Keratinocyte (primary cell): ENCODE results near the gene PPRC1. TPM values are rescaled to one million over a fixed set of nuclear protein-coding genes. Genes with fewer than 3 reads are reported as not detected.

Experiments
- DNase-seq: peaks from one replicate; pipeline ENCODE4 v3.0.0-alpha.2; 2011; ENCODE audit warnings: low read depth, missing footprints, low spot score
- FAIRE-seq: peaks from 2 replicates; lab custom pipeline; 2011; peaks lifted over from hg19 to GRCh38; lab: Jason Lieb, UNC
- H2AFZ ChIP-seq: 2 replicates; pipeline ENCODE4 v1.6.0; 2012; ENCODE audit warnings: low read length, control low read depth, inconsistent platforms; ENCODE audit not compliant: control insufficient read depth
- H3K27ac ChIP-seq: 2 replicates; pipeline ENCODE4 v1.5.1; 2011; ENCODE audit warnings: low read length; ENCODE audit not compliant: control insufficient read depth, insufficient read depth
- H3K27me3 ChIP-seq: 3 replicates; pipeline ENCODE4 v1.6.0; 2011; ENCODE audit warnings: low read length; ENCODE audit not compliant: control insufficient read depth, insufficient read depth; ENCODE audit errors: extremely low read depth
- H3K36me3 ChIP-seq, 2 experiments: 2 replicates in 1 of 2; 3 replicates in 1 of 2; pipeline ENCODE4 v1.5.1; 2011; ENCODE audit warnings: low read length in 2 of 2, mild to moderate bottlenecking in 1 of 2; ENCODE audit not compliant: control insufficient read depth in 2 of 2, insufficient read depth in 2 of 2; ENCODE audit errors: extremely low read depth in 1 of 2
- H3K4me1 ChIP-seq: 3 replicates; pipeline ENCODE4 v1.5.1; 2011; ENCODE audit warnings: low read length; ENCODE audit not compliant: control insufficient read depth, insufficient read depth; ENCODE audit errors: extremely low read depth
- H3K4me2 ChIP-seq: 3 replicates; pipeline ENCODE4 v1.6.0; 2011; ENCODE audit warnings: low read depth, low read length; ENCODE audit not compliant: control insufficient read depth, insufficient read depth; ENCODE audit errors: extremely low read depth
- H3K4me3 ChIP-seq, 3 experiments: fragments of 200-600 bp in 1 of 3; sonication (generic) in 1 of 3; 2 replicates in 2 of 3; 3 replicates in 1 of 3; pipeline ENCODE4 v1.5.1; 2011 to 2016; ENCODE audit warnings: low read length in 3 of 3, mild to moderate bottlenecking in 3 of 3, control low read depth in 2 of 3, inconsistent platforms in 1 of 3, low read depth in 1 of 3, mixed read lengths in 1 of 3, mixed run types in 1 of 3, moderate library complexity in 1 of 3; ENCODE audit not compliant: control insufficient read depth in 2 of 3, insufficient read depth in 2 of 3; ENCODE audit errors: extremely low read depth in 1 of 3
- H3K79me2 ChIP-seq: 2 replicates; pipeline ENCODE4 v1.6.0; 2012; ENCODE audit warnings: low read length; ENCODE audit not compliant: control insufficient read depth, insufficient read depth
- H3K9ac ChIP-seq: 3 replicates; pipeline ENCODE4 v1.6.0; 2011; ENCODE audit warnings: low read length; ENCODE audit not compliant: control insufficient read depth, insufficient read depth; ENCODE audit errors: extremely low read depth
- H3K9me1 ChIP-seq: 3 replicates; pipeline ENCODE4 v1.6.0; 2011; ENCODE audit warnings: low read length; ENCODE audit not compliant: control insufficient read depth, insufficient read depth; ENCODE audit errors: extremely low read depth
- H3K9me3 ChIP-seq: 2 replicates; pipeline ENCODE4 v1.5.1; 2012; ENCODE audit warnings: low read depth, low read length; ENCODE audit not compliant: control insufficient read depth
- H4K20me1 ChIP-seq: 3 replicates; pipeline ENCODE4 v1.6.0; 2011; ENCODE audit warnings: low read length; ENCODE audit not compliant: control insufficient read depth, insufficient read depth; ENCODE audit errors: extremely low read depth
- CTCF ChIP-seq, 3 experiments: IDR thresholded peaks in 1 of 3; conservative IDR thresholded peaks in 1 of 3; optimal IDR thresholded peaks in 1 of 3; 2 replicates in 2 of 3; 3 replicates in 1 of 3; pipeline versions ENCODE3 to v1.5.1; 2011; ENCODE audit warnings: low read length in 3 of 3, mild to moderate bottlenecking in 3 of 3, moderate library complexity in 2 of 3, control low read depth in 1 of 3, inconsistent platforms in 1 of 3; ENCODE audit not compliant: insufficient read depth in 2 of 3; ENCODE audit errors: extremely low read depth in 1 of 3
- EZH2 ChIP-seq: IDR thresholded peaks from one replicate; pipeline ENCODE4 v1.6.1; 2012; ENCODE audit warnings: inconsistent platforms, mild to moderate bottlenecking, low read length, moderate library complexity
- dilution Hi-C: fragments of 300-500 bp; cut with MboI; formaldehyde crosslinking; loops from one replicate; pipeline ENCODE4 v1.7.0; 2020; ENCODE audit warnings: low sequenced_read_pairs; ENCODE audit not compliant: extremely low pct_ligation_motif_present
- polyA plus RNA-seq, 5 experiments: library from polyadenylated mRNA; depleted of rRNA in 3 of 5; stranded (reverse) in 3 of 5; stranded (forward) in 1 of 5; unstranded in 1 of 5; fragments of >200 nt; gene quantifications; 1 replicate in 1 of 5; 2 replicates in 3 of 5; 3 replicates in 1 of 5; pipeline versions ENCODE4 v1.2.1 to v1.2.3, GENCODE V29; 2011 to 2012; ENCODE audit warnings: missing spikeins in 2 of 5, low read depth in 1 of 5, low replicate concordance in 1 of 5

The PPRC1 gene
- polyA plus RNA-seq, 1 donor (not counting 4 experiments of a cell fraction or from before 2014, with no cell fraction given), result 17.9 TPM

DNA sequence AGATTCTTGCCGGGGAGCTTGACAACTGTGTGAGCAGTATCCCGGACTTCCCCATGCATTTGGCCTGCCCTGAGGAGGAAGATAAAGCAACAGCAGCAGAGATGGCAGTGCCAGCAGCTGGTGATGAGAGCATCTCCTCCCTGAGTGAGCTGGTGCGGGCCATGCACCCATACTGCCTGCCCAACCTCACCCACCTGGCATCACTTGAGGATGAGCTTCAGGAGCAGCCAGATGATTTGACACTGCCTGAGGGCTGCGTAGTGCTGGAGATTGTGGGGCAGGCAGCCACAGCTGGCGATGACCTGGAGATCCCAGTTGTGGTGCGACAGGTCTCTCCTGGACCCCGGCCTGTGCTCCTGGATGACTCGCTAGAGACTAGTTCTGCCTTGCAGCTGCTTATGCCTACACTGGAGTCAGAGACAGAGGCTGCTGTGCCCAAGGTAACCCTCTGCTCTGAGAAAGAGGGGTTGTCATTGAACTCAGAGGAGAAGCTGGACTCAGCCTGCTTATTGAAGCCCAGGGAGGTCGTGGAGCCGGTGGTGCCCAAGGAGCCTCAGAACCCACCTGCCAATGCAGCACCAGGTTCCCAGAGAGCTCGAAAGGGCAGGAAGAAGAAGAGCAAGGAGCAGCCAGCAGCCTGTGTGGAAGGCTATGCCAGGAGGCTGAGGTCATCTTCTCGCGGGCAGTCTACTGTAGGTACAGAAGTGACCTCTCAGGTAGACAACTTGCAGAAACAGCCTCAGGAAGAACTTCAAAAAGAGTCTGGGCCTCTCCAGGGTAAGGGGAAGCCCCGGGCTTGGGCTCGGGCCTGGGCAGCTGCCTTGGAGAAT is 6.7 kb downstream of the PPRC1 start:
- Histone ChIP-seq H3K9ac (no peak overlapping the region), H3K9me3 (no peaks in the 10 kb centered on the region), H3K36me3 (peaks cover 57 to 68% of the 10 kb centered on the region in 2 experiments), H2AFZ (no peak overlapping the region), H3K9me1 (peaks cover 8% of the 10 kb centered on the region), H3K79me2 (peaks cover 91% of the 10 kb centered on the region), H3K27ac (no peak overlapping the region), H3K4me1 (peaks cover 28% of the 10 kb centered on the region), H4K20me1 (peaks cover 59% of the 10 kb centered on the region), H3K27me3 (no peaks in the 10 kb centered on the region), H3K4me3 (no peak overlapping the region), H3K4me2 (no peak overlapping the region)
- dilution Hi-C loops, result no loop called here
- TF ChIP-seq EZH2, result no peak
- no peak for TF ChIP-seq CTCF (optimal IDR thresholded peaks at IDR 0.05 in 1 of 3, IDR thresholded peaks at IDR 0.05 in 1 of 3, conservative IDR thresholded peaks at IDR 0.05 in 1 of 3; ENCODE audit: extremely low read depth in 1 of 3, insufficient read depth in 2 of 3, low read length in 3 of 3)
- FAIRE-seq, result no peak
- no peak for DNase-seq

- H3K27me3 ChIP-seq, result no peaks in the 10 kb centered on the region
- peaks cover 3% of the 10 kb centered on the region for H3K9me1 ChIP-seq
- dilution Hi-C loops, result no loop called here
- TF ChIP-seq EZH2, result no peak
- no peak for TF ChIP-seq CTCF (optimal IDR thresholded peaks at IDR 0.05 in 1 of 3, IDR thresholded peaks at IDR 0.05 in 1 of 3, conservative IDR thresholded peaks at IDR 0.05 in 1 of 3; ENCODE audit: extremely low read depth in 1 of 3, insufficient read depth in 2 of 3, low read length in 3 of 3)
- no peak overlapping the region for H3K27ac ChIP-seq
- no peaks in the 10 kb centered on the region for H3K9me3 ChIP-seq
- no peak overlapping the region for H3K4me2 ChIP-seq
- no peak overlapping the region for H2AFZ ChIP-seq
- H3K79me2 ChIP-seq, result peaks cover 90% of the 10 kb centered on the region
- FAIRE-seq (no peak), DNase-seq (no peak)
- peaks cover 21% of the 10 kb centered on the region for H3K4me1 ChIP-seq
- H4K20me1 ChIP-seq, result peaks cover 52% of the 10 kb centered on the region
- peaks cover 60 to 63% of the 10 kb centered on the region in 2 experiments for H3K36me3 ChIP-seq
- no peak overlapping the region for H3K4me3 ChIP-seq
- no peak overlapping the region for H3K9ac ChIP-seq
These were observed 7.4 kb downstream of the PPRC1 start for GRCh38 chr10:102140218-102140617.
